B cell (primary cell): ENCODE data around the gene DMPK. TPM values are rescaled to one million over a fixed set of nuclear protein-coding genes. Genes with fewer than 3 reads are reported as not detected.

Source experiments
- ATAC-seq: fragments of 200-7000 bp; cut with Tn5 transposase; one replicate; pipeline ENCODE4 v1.10.0; 2021; ENCODE audit warnings: low read depth, mild to moderate bottlenecking, moderate number of reproducible peaks, moderate library complexity
- CTCF ChIA-PET: fragments of 350-600 bp; sonication (Branson Sonifier 250); formaldehyde crosslinking; loops from one replicate; lab custom pipeline; 2021; ENCODE audit warnings: antibody characterized with exemption, inconsistent platforms; lab: Charles Lee
- POLR2A ChIA-PET: fragments of 350-600 bp; sonication (Branson Sonifier 250); formaldehyde crosslinking; loops from one replicate; lab custom pipeline; 2021; ENCODE audit warnings: antibody characterized with exemption; lab: Charles Lee
- DNase-seq: peaks from one replicate; pipeline ENCODE4 v3.0.0; 2013
- H2AFZ ChIP-seq: 2 replicates; pipeline ENCODE4 v1.6.1; 2012; ENCODE audit warnings: mild to moderate bottlenecking, low read depth, low read length; ENCODE audit not compliant: insufficient read depth, poor library complexity, severe bottlenecking
- H3K27ac ChIP-seq, 2 donors: 1 replicate in 1 of 2; 2 replicates in 1 of 2; pipeline ENCODE4 v1.5.1; 2012 to 2013; ENCODE audit warnings: low read length in 2 of 2, mild to moderate bottlenecking in 2 of 2, moderate library complexity in 1 of 2
- H3K27me3 ChIP-seq, 4 experiments: fragments of 200-600 bp in 1 of 4; sonication (generic) in 1 of 4; replicated peaks in 1 of 4; 1 replicate in 2 of 4; 2 replicates in 2 of 4; pipeline versions ENCODE4 v1.6.1 to v1.7.0; 2013 to 2016; ENCODE audit warnings: low read length in 3 of 4, mild to moderate bottlenecking in 2 of 4, mixed read lengths in 1 of 4, moderate library complexity in 1 of 4; ENCODE audit not compliant: insufficient read depth in 4 of 4, control insufficient read depth in 3 of 4; ENCODE audit errors: control extremely low read depth in 1 of 4
- H3K36me3 ChIP-seq, 2 experiments: replicated peaks in 1 of 2; 1 replicate in 1 of 2; 2 replicates in 1 of 2; pipeline versions ENCODE4 v1.6.1 to v1.7.1; 2013; ENCODE audit warnings: low read length in 1 of 2; ENCODE audit not compliant: insufficient read depth in 2 of 2, control insufficient read depth in 1 of 2; ENCODE audit errors: control extremely low read depth in 1 of 2, extremely low read depth in 1 of 2
- H3K4me1 ChIP-seq, 2 donors: fragments of 200-600 bp in 1 of 2; sonication (generic) in 1 of 2; 1 replicate in 1 of 2; 2 replicates in 1 of 2; pipeline versions ENCODE4 v1.5.1 to v1.6.1; 2013 to 2017; ENCODE audit warnings: low read length in 2 of 2; ENCODE audit not compliant: control insufficient read depth in 2 of 2, insufficient read depth in 2 of 2
- H3K4me2 ChIP-seq: replicated peaks from 2 replicates; pipeline ENCODE3; 2012; ENCODE audit warnings: mild to moderate bottlenecking, low read depth, low read length; ENCODE audit not compliant: poor library complexity, severe bottlenecking
- H3K4me3 ChIP-seq, 5 experiments: fragments of 200-600 bp in 1 of 5; sonication (generic) in 1 of 5; 1 replicate in 3 of 5; 2 replicates in 2 of 5; pipeline versions ENCODE4 v1.5.1 to v1.7.0; 2011 to 2016; ENCODE audit warnings: low read length in 4 of 5, mild to moderate bottlenecking in 4 of 5, low read depth in 2 of 5, control low read depth in 1 of 5, moderate library complexity in 1 of 5; ENCODE audit not compliant: insufficient read depth in 1 of 5; ENCODE audit errors: control extremely low read depth in 1 of 5, extremely low read depth in 1 of 5
- H3K79me2 ChIP-seq: fragments of 200-600 bp; sonication (generic); one replicate; pipeline ENCODE4 v1.6.0; 2016; ENCODE audit warnings: low read length; ENCODE audit not compliant: control insufficient read depth, insufficient read depth
- H3K9ac ChIP-seq: fragments of 200-600 bp; sonication (generic); 2 replicates; pipeline ENCODE4 v1.6.1; 2017; ENCODE audit warnings: mild to moderate bottlenecking, low read length, moderate library complexity
- H3K9me3 ChIP-seq, 3 donors: one replicate each; pipeline versions ENCODE4 v1.6.1 to v1.7.1; 2013; ENCODE audit warnings: low read length in 2 of 3; ENCODE audit not compliant: control insufficient read depth in 2 of 3, insufficient read depth in 1 of 3; ENCODE audit errors: control extremely low read depth in 1 of 3
- H4K20me1 ChIP-seq: 2 replicates; pipeline ENCODE4 v1.6.0; 2012; ENCODE audit warnings: mild to moderate bottlenecking, low read length; ENCODE audit not compliant: insufficient read depth, control insufficient read depth, poor library complexity, severe bottlenecking
- H3K27ac Mint-ChIP-seq: one replicate; pipeline ENCODE4 v1.8.0; 2021; ENCODE audit warnings: mixed read lengths
- H3K27me3 Mint-ChIP-seq: one replicate; pipeline ENCODE4 v1.8.0; 2021; ENCODE audit warnings: mixed read lengths
- H3K4me1 Mint-ChIP-seq: one replicate; pipeline ENCODE4 v1.8.0; 2021; ENCODE audit warnings: mixed read lengths
- H3K4me3 Mint-ChIP-seq: one replicate; pipeline ENCODE4 v1.8.0; 2021; ENCODE audit warnings: mixed read lengths
- H3K9me3 Mint-ChIP-seq: one replicate; pipeline ENCODE4 v1.8.0; 2022; ENCODE audit warnings: mixed read lengths; ENCODE audit not compliant: insufficient read depth
- CTCF ChIP-seq: fragments of 200-600 bp; IDR thresholded peaks from one replicate; pipeline ENCODE4 v1.8.0; 2022; ENCODE audit warnings: antibody characterized with exemption, mild to moderate bottlenecking
- EZH2 ChIP-seq: IDR thresholded peaks from 2 replicates; pipeline ENCODE4 v1.6.1; 2012; ENCODE audit warnings: borderline replicate concordance, low read depth, mild to moderate bottlenecking, moderate library complexity, low read length; ENCODE audit not compliant: insufficient read depth, poor library complexity, severe bottlenecking
- WGBS: methylation state at CpG from one replicate; pipeline ENCODE4 v1.1.5; 2013; ENCODE audit warnings: missing lambda C conversion rate; ENCODE audit not compliant: insufficient coverage; 5-methylcytosine and 5-hydroxymethylcytosine counted together
- intact Hi-C: fragments of 100-400 bp; cut with micrococcal nuclease; formaldehyde crosslinking; loops from one replicate; pipeline ENCODE4 v1.10.0; 2022
- polyA plus RNA-seq: library from polyadenylated mRNA; depleted of rRNA; stranded (reverse); fragments of >200 nt; gene quantifications from 2 replicates; pipeline ENCODE4 v1.2.3, GENCODE V29; 2012
- total RNA-seq, 2 donors: library from RNA; stranded (reverse); fragments of 120-200 nt in 1 of 2; gene quantifications; 1 replicate in 1 of 2; 2 replicates in 1 of 2; pipeline versions ENCODE4 v1.2.3 to v1.2.4, GENCODE V29; 2013 to 2022

Gene DMPK
- total and polyA plus RNA-seq, 2 donors (not counting 1 experiment from before 2014, with no cell fraction given): 28.7 to 58.3 TPM

GRCh38 chr19:45785781-45786532, 3.7 kb upstream of the DMPK start:
- Histone ChIP-seq H3K27ac (no peak overlapping the region), H3K79me2 (peaks cover 8% of the 10 kb centered on the region), H4K20me1 (peaks cover 80% of the 10 kb centered on the region), H3K9me3 (no peaks in the 10 kb centered on the region), H3K4me1 (peaks cover 5 to 6% of the 10 kb centered on the region in 2 donors), H3K9ac (no peak overlapping the region), H3K36me3 (peaks cover 0 to 29% of the 10 kb centered on the region in 2 experiments), H3K4me3 (no peak overlapping the region), H2AFZ (no peak overlapping the region), H3K4me2 (no peak overlapping the region), H3K27me3 (peaks cover 0 to 3% (median 0%) of the 10 kb centered on the region in 4 experiments)
- CTCF ChIA-PET: interaction anchor here (1.5 kb wide), 1 partner anchor 13 kb away, joined by 5 read pairs; no protein-coding TSS in a partner anchor
- DNase-seq (no peak), ATAC-seq (no peak)
- no peaks in the 10 kb centered on the region for H3K27me3 Mint-ChIP-seq
- POLR2A ChIA-PET: no interaction called here
- peaks cover 6% of the 10 kb centered on the region for H3K4me1 Mint-ChIP-seq
- no peak overlapping the region for H3K27ac Mint-ChIP-seq
- H3K9me3 Mint-ChIP-seq: no peaks in the 10 kb centered on the region
- H3K4me3 Mint-ChIP-seq: no peak overlapping the region
- intact Hi-C loops: no loop called here
- no peak for TF ChIP-seq CTCF
- TF ChIP-seq EZH2: no peak
- 96% methylated on average over 47 of the region's 57 CpGs for WGBS

- H4K20me1 ChIP-seq: peaks cover 83% of the 10 kb centered on the region
- no peak for ATAC-seq
- H3K27me3 Mint-ChIP-seq: no peaks in the 10 kb centered on the region
These were observed 2.8 kb upstream of the DMPK start for GRCh38 chr19:45785097-45785496.

More at GRCh38 chr19:45785097-45785496, 2.8 kb upstream of the DMPK start:
- no peak overlapping the region for H3K27ac Mint-ChIP-seq
- H3K9me3 Mint-ChIP-seq: no peaks in the 10 kb centered on the region
- CTCF ChIA-PET: interaction anchor here (1.3 to 1.5 kb wide), 2 partner anchors 14 to 16 kb away, joined by 5 read pairs; partner anchors contain the start of gene SIX5
- 77% methylated on average over 4 of the region's 5 CpGs for WGBS
- Histone ChIP-seq H2AFZ (no peak overlapping the region), H3K27me3 (peaks cover 0 to 10% (median 0%) of the 10 kb centered on the region in 4 experiments), H3K79me2 (peaks cover 8% of the 10 kb centered on the region), H3K4me1 (peaks cover 0 to 5% of the 10 kb centered on the region in 2 donors), H3K36me3 (peaks cover 0 to 29% of the 10 kb centered on the region in 2 experiments), H3K9me3 (no peaks in the 10 kb centered on the region), H3K4me2 (no peak overlapping the region), H3K9ac (no peak overlapping the region), H3K4me3 (no peak overlapping the region), H3K27ac (no peak overlapping the region)
- no peak for DNase-seq
- no peak for TF ChIP-seq CTCF
- TF ChIP-seq EZH2: no peak
- no peak overlapping the region for H3K4me3 Mint-ChIP-seq
- intact Hi-C loops: no loop called here
- H3K4me1 Mint-ChIP-seq: peaks cover 4% of the 10 kb centered on the region
- POLR2A ChIA-PET: no interaction called here
